ENCODE measurements around the gene DIP2C.

The DIP2C gene

DNA sequence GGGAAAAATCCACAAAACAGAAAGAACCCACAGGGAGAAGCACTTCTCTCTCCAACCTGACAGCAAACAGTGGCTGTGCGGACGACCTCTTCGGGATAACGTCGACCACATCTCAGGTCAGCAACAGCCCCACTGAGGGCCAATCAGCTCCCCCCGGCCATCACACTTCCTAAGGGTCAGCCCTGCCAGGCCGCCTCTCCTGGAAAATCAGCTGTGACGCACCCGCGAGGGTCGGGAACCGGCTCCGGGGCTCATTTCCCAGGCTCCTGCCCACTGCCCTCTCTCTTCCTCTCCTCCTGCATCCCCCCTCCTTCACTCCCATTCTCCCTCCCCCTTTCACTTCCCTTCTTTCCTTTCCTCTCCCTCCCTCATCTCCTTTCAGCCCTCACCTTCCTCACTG lies 118.3 kb downstream of the DIP2C start:
- no peak for DNase-seq (ENCODE audit: low spot score)

DNA sequence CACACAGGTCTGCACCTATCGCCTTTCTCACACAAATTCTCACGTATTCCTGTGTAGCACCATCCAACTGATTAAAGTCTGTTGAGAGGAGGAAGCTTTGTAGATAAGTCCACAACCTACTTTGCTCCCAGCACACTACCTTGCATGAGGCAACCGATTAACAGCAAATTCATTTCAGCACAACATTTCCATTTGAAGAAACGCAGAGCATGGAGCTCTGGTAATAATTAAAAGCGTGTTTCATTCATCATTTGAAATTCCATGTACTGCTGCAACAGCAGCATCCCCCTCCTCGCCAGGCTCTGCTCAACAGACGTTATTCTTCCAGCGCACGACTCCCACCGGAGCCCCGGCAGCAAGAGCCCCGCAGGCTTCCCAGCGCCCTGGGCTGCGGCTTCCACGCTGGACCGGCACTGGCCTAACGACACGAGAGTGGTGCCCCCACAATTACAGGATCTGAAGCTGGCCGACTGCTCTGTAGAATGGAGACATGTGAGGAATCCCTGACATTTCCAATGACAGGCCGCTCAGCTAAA lies 118.8 kb downstream of the DIP2C start:
- no peak for DNase-seq (ENCODE audit: low spot score)

DNA sequence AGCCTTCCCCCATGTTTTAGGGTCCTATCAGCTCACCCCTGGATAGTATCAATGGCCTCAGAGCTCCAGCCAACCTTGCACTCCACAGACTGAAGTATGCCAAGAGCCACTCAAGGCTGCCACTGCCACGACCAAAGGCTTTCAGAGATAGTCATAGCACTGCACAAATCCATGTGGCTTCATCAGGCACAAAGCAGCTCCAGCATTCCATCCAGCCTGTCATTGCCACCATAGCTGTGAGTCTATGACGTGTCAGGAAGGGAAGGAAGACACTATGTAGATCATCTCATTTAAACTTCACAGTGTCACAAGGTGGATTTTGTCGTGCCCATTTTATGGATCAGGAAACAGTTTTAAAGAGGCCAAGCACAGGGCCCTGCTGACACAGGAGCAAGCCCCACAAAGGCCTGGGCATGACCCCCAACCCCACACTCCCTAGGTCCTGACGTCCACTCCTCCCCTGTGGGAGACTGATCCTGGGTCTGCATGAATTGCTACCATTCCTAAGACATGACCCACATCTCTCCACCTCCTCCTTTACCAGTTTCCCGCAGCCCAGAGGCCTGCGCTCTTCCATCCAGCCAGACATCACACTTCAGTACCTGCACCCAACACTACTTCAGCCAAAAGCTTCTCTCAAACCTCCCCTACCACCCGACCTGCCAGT lies 119.4 kb downstream of the DIP2C start:
- DNase-seq (ENCODE audit: low spot score), result no peak

DNA sequence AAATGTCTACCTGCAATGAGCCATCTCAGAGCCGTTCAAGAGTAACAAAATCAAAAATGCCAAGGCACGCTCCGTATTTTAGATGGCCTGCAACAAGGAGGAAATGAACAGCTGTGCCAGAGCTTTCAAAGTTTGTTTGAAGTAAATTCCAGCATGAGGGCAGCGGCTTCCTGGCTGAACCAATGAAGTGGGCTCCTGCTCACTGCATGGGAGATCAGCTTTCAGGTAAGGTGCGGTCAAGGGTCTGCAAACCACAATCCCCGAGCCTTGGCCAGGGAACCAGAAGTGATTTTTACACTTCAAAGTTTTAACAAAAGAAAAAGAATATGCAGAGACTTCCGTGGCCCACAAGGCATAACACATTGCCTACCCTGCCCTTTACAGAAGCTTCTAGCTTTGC lies 120.6 kb downstream of the DIP2C start:
- no peak for DNase-seq (ENCODE audit: low spot score)

DNA sequence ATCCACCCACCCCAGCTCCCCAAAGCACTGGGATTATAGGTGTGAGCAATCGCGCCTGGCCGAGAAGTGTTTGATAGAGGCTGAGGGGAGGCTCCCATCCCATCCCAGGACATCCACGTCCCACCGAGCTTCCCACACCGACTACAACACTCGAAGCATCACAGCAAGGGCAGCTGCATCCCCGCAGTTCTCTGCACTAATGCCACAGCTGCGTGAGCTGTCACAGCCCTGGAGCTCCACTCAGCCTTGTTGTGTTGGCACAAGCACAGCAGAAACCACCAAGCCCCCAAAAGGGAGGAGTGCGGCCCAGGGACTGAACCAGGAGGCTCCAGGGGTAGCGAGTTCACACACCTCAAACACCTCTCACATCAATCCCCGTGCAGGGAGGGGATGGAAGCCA lies 121.6 kb downstream of the DIP2C start:
- DNase-seq (ENCODE audit: low spot score), result no peak

DNA sequence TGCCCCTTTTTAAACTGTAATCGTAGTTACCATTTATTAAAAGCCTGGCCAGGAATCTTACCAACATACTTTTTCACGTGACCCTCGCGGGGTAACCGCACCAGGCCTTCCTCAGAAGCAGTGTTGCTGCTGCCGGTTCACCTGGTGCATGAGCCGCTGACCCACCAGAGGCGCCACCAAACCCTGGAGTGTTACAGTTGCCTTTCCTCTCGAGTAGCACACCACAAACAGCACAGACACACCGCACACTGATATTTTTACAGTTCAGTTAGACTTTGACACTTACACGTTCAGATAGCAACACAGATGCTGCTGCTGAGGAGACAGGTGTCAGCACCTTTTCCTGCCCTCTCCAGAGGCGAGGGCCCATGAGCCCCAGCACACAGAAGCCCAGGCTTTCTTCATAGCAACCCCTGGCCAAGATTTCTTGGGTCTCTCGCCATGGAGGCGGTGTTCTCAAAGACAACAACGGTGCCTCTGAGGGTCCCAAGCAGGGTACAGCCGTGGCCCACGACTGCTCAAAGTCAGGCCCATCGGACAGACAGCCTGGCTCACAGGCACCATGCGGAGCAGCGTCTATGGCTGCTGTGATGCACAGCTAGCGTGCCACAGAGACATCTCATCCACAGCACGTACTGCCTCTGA lies 123.1 kb downstream of the DIP2C start:
- DNase-seq (ENCODE audit: low spot score), result no peak

DNA sequence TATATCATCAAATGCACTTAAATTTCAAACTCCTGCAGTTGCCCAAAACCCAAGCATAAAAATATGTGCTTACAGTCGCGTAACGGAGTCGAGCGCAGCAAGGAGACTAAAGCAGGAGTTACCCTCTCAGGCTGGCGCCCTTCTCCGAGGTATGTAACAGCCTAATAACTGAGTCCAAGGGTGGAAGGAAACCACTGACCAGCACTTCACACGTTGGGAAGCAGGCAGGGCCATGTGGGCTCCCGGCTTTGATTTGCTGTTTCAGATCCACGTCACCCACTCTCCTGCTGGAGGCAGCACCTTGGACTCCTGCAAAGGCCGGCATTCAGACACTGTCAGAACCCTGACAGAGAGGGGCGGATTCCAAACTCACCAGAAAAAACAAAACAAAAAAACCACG lies 123.8 kb downstream of the DIP2C start:
- DNase-seq (ENCODE audit: low spot score), result no peak

DNA sequence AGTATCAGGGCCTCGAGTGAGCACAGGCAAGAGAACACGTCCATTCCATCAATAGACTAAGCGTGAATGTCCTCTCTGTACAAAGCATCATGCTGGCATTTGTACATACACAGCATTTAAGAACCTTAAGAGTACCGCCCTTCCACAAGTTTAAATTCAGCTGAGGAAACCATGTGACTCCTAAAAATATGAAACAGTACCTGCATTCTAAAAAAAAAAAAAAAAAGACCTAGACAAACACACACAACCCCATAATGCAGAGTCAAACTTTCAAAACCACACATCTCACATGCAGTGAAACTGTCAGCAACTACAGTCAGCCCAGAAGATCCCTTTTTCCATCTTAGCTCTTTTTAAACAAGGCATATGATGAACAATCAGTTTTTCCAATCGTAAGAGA lies 124.3 kb downstream of the DIP2C start:
- no peak for DNase-seq (ENCODE audit: low spot score)

DNA sequence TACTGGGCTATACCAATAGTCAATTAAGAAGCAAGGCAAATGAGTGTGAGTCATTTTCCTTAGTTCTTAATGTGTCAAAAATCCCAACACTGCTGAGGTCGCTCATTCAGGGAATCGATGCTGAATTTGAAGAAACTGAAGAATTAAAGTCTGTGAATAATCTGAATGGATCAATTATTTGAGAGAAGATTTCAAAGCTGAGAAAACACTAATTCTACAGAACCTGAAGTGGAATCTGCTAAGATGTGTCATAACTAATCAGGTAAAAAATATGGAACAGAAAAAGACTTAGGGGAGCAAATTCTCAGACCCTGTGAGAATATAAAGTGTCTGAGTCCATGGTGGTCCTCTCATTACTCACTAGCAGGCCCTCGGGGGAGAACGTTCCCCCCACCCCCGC lies 125.6 kb downstream of the DIP2C start:
- no peak for DNase-seq (ENCODE audit: low spot score)

DNA sequence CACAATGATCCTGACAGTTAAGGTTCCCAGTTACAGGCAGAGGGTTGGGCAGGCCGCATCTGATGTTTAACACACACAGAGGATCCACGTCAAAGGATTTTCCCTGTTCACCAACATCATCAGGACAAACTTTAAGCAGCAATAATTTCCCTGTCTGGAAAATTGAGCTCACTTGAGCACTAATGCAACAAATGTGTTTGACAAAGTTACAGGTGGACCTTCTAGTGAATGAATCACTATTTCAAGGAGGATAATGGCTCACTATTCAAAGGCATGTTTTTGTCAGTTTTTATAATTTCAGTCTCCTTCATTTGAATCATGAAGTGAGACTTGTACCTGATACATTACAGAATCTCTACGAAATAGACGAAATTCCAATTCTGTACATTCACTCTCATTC lies 127.3 kb downstream of the DIP2C start:
- no peak for DNase-seq (ENCODE audit: low spot score)

DNA sequence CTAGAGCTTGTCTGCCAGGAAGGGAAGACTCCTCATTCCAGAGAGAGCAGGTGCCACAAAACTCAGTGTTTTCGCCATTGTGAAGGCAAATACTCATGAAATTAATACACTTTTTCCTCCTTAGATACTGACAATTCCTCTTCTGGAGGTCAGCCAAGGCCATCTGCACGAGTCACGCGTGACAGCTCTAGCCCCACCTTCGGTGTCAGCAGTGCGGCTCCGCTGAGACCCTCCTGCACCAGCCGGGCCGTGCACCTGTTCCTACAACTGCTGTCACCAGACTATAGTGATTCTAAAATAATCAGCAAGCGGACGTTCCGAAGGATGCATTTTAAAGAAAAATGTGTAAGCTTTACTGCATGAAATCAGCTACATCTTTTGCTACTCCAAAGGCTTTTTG lies 127.7 kb downstream of the DIP2C start:
- DNase-seq (ENCODE audit: low spot score), result no peak

DNA sequence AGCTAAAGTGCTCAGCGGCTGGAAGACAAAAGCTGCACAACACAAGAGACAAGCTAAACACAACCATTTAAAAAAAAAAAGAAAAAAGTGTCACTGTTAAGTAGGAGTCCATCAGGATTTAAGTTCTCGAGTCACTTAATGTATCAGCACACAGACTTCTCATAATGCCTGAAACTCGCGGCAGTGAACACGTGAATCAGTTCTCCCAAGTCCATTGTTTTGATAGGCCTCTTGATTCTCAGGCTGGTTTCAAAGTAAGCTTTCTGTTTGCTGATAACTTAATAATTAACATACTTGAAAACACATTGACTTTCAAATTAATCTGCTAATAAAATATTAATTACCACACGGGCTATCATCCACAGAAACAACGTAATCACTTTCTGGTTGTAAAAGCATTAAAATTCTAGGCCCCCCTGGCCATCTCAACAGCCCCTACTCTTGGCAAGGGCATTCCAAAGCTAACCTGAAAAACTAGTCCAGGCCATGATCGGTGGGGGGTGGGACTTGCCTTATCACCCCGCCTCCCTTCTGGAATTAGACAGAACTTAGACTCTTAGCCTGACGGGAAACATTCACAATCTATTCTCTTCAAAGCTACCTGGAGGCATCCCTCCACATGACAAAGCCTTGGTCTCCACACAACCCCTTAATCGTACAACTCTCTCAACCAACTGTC lies 129.0 kb downstream of the DIP2C start:
- DNase-seq (ENCODE audit: low spot score), result no peak

DNA sequence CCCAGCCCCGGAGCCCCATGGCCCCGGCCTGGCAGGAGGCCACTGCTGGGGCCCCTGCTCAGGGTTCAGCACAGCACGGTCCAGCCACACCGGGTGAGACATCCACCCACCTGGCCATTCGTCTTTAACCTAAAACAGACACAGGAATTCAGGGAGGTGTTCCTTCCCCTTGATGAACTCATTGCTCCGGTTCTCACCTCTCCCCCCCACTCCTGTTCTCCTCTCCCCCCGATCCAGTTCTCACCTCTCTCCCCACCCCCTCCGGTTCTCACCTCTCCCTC lies 129.8 kb downstream of the DIP2C start:
- DNase-seq (ENCODE audit: low spot score), result no peak

DNA sequence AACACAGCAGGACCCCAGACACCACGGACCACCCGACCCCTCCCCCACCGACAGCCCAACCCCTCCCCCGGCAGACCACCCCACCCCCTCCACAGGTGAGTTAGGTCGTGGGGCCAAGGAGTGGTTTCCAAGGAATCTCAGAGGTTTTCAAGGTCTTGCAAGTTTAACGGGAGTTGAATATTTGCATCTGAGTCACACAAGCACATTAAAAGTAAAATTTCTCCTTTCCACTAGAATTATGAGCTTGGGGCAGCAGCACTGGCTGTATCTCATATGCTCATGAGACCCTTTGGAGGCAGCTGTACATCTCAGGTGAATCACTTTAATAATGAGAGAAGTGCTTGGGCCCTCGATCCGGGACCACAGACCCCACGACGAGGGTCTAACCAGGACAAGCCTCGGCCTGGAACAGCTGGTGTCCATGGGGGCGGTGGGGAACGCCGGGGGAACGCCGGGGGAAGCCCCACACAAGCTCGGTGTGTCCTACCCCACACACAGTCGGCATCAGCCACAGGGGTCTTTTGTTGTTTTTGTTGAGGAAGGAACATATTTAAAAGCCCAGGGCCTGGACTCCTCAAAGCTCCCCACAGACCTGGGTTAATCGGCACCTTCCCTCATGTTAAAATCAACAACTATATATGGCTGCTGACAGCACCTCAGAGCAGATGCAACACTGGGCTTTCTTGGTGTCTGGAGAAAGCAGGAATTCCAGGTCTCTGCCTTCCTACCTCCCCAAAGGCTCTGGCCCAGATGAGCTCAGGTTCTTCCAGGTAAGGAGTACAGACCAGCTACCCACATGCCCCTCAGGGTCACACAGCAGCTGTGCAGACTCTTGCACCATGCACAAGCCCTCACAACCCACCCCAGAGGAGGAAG lies 130.3 kb downstream of the DIP2C start:
- DNase-seq (ENCODE audit: low spot score), result no peak

DNA sequence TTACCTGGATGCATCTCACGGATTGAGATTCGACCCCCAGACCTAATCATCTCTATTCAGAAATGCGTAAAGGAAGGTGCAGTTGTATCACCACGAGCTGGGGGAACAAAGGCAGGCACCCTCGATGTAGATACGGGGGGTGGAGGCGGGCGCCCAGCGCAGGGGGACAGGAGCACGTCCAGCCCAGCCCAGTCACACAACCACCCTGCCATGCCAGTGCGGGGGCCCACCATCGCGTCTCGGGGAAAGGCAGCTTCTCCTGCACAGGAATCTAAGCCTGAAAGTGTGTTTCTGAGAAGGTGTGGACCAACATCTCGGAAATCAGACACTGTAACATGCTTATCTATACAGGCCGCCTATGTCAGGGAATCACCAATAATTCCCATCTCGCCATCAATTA lies 131.1 kb downstream of the DIP2C start:
- no peak for DNase-seq (ENCODE audit: low spot score)

DNA sequence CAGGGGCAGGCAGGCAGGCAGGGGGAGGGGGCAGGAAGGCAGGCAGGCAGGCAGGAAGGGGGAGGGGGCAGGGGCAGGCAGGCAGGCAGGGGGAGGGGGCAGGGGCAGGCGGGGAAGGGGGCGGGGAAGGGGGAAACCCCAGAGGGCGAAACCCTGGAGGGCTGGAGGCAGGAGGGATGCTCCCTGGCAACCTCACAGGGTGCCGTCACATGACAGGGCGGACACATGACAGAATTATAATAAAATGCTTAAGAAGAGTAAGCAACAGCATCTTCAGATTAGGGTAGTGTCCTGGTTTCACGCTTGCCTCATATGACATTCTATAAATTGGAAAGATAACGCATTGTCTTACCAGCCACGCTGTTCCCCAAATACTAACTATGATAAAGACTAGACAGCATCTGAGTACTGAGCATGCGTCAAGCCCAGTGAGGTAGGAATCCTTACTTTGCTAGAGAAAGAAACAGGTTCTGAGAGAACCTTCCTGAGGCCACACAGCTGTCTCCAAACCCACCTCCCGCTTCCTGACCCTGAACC lies 131.6 kb downstream of the DIP2C start:
- DNase-seq (ENCODE audit: low spot score), result no peak

DNA sequence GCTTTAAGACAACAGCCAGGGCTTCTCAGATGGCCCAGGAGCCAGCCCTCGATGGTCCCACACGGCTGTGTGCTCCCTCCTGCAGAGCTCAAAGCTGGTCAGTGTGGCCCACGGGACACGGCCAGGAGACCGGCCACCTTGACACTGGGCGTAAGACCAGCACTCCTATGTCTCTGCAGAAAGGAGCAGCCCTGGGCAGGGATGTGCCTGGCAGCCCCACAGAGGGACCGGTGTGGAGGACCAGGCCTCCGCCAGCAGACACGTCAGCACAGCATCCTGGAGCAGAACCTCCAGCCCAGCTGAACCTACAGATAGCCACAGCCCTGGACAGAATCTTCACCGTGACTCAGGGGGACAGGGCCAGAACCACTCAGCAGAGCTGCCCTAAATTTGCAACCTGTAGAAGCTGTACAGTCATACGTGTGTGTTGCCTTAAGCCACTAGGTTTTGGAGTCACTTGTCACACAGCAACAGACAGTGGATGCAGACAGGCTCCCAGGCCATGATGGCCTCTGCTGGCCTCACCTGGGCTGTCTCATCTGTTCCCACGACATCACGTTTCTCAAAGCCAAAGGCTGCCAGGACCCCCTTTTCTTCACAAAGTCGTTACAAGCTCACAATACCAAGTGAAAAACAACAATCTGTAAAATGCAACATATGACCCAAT lies 132.4 kb downstream of the DIP2C start:
- DNase-seq (ENCODE audit: low spot score), result no peak

DNA sequence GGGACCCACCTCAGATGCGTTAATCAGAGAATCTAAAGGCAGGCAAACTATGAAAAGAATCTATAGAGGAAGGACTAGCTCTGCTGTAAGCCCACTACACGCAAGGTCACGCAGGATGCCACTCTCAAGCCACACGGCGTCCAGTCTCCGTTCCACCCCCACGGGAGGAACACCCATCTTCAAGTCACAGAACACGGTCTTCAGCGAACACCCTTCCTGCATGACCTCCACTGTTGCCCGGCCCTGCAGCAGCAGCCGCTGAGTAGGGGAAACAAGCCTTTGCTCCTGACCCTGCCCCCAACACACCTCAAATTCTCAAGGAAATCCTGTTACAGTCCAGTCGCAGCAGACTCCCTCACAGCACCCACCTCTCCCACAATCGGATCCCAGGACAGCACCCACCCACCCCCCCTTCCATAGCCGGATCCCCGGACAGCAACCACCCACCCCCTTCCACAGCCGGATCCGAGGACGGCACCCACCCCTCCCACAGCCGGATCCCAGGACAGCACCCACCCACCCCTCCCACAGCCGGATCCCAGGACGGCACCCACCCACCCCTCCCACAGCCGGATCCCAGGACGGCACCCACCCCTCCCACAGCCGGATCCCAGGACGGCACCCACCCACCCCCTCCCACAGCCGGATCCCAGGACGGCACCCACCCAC lies 133.7 kb downstream of the DIP2C start:
- no peak for DNase-seq (ENCODE audit: low spot score)

DNA sequence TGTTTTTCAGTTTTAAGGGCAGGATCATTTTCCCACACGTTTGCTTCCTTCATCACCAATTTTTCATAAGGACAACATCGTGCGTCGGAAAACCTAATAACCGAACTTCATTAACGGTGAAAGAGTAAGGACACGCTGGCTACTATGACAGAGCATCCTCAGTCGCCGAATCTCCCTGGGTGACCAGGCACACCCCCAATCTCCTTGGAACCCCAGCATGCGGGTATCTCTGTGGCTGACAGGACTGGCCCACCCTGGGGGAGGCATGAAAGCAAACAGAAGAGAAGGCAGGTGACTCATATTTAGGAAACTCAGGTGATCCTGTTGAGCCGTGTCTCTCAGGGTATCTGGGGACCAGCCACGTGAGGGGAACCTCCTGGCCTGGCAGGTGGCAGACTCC lies 134.2 kb downstream of the DIP2C start:
- no peak for DNase-seq (ENCODE audit: low spot score)

DNA sequence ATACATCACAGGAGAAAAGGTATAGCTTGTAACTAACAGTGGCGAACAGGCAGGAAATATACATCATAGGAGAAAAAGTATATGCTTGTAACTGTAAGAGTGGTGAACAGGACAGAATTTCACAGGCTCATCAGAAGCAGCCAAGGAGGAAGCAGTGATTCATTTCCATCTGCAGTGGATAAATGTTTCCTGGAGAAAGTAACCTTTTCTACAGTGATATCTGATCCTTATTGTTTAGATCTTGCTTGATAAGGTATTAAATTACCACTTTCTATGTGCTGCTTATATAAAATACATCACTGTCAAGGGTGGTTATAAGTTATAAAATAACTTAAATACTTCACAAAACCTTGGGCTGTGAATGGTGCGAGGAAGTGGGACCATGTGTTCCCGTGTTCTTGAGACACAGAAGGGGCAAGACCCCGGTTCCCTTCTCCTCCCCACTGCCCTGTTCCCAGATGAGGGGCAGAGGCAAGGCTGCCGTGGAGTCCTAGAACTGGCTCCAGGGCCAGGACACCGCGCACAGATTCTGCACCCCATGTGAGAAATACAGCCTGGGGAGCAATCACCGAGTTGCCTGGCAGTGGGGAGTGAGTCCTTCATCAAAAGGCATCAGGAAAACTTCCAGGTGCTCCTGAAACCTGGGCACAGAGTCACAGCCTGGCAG lies 135.2 kb downstream of the DIP2C start:
- DNase-seq (ENCODE audit: low spot score), result peak; percentile 52

DNA sequence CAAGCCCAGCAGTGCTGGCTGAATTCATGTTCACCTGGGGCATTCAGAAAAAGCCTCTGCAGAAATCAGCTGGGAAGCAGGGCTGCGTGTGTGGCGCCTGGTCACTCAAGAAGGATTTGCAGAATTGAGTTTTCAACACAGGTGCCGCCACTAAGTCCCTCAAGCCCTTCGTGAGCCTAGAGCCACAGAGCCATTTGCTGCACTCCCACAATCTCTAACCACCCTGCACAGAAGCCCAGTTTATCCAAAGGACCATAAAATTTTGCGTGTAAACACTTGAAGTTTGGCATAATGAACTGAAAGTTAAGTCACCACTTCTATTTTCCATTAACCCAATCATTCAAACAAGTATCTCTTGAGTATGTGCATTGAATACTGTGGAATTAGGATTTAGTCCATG lies 136.2 kb downstream of the DIP2C start:
- no peak for DNase-seq (ENCODE audit: low spot score)
